ENCODE results near the gene ASCL1.

DNA sequence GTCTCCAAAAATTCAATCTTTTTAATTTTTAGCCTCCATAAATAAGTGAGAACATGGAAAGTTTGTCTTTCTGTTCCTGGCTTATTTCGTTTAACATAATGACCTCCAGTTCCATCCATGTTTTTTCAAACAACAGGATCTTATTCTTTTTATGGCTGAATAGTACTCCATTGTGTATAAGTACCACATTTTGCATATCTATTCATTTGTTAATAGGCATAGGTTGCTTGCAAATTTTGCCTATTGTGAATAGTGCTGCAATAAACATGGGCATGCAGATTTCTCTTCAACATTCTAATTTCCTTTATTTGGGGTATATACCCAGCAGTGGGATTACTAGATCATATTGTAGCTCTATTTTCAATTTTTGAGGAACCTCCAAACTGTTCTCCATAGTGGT, 24.3 kb upstream of the ASCL1 start:
- TF ChIP-seq EP300 (IDR thresholded peaks at IDR 0.05), result no peak
- TF ChIP-seq, protein P1, sequence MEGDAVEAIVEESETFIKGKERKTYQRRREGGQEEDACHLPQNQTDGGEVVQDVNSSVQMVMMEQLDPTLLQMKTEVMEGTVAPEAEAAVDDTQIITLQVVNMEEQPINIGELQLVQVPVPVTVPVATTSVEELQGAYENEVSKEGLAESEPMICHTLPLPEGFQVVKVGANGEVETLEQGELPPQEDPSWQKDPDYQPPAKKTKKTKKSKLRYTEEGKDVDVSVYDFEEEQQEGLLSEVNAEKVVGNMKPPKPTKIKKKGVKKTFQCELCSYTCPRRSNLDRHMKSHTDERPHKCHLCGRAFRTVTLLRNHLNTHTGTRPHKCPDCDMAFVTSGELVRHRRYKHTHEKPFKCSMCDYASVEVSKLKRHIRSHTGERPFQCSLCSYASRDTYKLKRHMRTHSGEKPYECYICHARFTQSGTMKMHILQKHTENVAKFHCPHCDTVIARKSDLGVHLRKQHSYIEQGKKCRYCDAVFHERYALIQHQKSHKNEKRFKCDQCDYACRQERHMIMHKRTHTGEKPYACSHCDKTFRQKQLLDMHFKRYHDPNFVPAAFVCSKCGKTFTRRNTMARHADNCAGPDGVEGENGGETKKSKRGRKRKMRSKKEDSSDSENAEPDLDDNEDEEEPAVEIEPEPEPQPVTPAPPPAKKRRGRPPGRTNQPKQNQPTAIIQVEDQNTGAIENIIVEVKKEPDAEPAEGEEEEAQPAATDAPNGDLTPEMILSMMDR (IDR thresholded peaks at IDR 0.05), result no peak

Measured in gastroesophageal sphincter (tissue), 3 donors.